Measurements from ENCODE around the gene TCP1.
"Not testable (repeated sequence)": the region's sequence is repeated elsewhere in the genome, so short reads cannot be mapped to it uniquely, and the experiment has no call there.

DNA sequence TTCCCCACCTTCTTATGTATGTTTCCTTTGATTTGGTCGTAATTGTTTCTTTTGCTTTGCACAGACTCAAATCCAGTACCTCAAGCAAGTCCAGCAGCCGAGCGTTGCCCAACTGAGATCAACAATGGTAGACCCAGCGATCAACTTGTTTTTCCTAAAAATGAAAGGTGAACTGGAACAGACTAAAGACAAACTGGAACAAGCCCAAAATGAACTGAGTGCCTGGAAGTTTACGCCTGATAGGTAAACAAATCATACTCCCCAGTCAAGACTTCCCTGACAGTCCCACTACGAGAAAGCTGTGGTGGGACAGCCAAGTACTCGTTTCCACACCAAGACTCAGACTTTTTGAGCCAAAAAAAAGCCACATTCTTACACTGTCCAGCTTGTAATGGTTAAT lies 41.3 kb downstream of the TCP1 start:
- TF ChIP-seq CTCF (IDR thresholded peaks at IDR 0.05; ENCODE audit: low read depth, low read length); EZH2phosphoT487 (IDR thresholded peaks at IDR 0.05; ENCODE audit: low read depth): not testable (repeated sequence)

Data from OCI-LY3 (cell line).